ENCODE results near the gene CCDC106.

GRCh38 chr19:55678121-55678671, 30.2 kb downstream of the CCDC106 start:
- TF ChIP-seq CTCF (IDR thresholded peaks at IDR 0.05): no peak
- no peak for TF ChIP-seq POLR2AphosphoS5 (IDR thresholded peaks at IDR 0.05; ENCODE audit: insufficient read depth in 1 of 2, low read depth in 1 of 2)
- TF ChIP-seq POLR2A (IDR thresholded peaks at IDR 0.05): no peak

Data from vagina (tissue), 2 donors.